Measurements from ENCODE around the gene PRRC2B.

Gene PRRC2B

DNA sequence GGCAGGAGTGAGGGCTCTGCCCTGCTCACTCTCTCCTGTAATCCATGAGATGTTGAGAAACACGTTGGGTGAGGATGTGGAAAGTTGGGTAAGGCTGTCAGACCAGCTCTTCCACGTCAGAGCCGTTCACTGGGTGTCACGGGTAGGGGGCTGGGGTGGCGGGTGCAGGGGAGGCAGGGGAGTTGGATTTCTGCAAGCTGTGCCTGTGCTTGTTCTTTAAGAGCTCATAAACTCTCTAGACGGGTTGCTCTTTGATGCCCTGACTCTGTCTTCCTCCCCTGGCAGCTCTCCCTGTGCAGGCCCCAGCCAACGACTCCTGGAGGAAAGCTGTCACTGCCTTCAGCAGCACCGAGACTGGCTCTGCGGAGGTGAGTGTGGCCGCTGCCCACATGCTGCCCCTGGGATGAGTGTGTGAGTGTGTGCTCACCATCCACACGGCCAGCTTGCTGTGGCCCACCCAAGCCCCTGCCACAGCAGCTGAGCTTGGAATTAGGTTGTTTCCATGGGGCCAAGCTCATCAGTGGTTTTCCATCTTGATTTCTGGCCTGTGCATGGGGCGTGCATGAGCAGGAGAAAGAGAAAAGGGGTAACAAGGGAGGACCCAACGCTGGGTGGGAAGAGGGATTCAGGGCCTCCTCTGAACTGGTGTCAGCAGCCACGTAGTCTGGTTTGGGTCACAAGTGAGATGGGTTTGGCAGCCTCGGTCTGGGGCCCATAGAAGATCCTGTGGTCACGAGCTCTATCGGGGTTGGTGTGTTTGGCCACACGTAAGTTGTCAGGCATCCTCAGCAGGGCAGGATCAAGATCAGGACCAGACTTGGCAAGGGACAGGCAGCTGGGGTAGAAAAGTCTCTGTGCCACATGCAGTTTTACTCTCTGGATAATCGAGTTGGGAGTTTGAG lies 87.8 kb downstream of the PRRC2B start:
- Histone ChIP-seq H3K9me3 (no peaks in the 10 kb centered on the region), H3K27me3 (no peaks in the 10 kb centered on the region), H3K27ac (no peak overlapping the region), H3K36me3 (peaks cover 96% of the 10 kb centered on the region), H3K4me3 (ENCODE audit: low read depth in 1 of 2, low read length in 1 of 2) (no peak overlapping the region), H3K4me1 (ENCODE audit: control insufficient read depth in 1 of 2, insufficient read depth in 1 of 2, low read depth in 1 of 2, low read length in 1 of 2) (no peaks in the 10 kb centered on the region)
- TF ChIP-seq, protein P1, sequence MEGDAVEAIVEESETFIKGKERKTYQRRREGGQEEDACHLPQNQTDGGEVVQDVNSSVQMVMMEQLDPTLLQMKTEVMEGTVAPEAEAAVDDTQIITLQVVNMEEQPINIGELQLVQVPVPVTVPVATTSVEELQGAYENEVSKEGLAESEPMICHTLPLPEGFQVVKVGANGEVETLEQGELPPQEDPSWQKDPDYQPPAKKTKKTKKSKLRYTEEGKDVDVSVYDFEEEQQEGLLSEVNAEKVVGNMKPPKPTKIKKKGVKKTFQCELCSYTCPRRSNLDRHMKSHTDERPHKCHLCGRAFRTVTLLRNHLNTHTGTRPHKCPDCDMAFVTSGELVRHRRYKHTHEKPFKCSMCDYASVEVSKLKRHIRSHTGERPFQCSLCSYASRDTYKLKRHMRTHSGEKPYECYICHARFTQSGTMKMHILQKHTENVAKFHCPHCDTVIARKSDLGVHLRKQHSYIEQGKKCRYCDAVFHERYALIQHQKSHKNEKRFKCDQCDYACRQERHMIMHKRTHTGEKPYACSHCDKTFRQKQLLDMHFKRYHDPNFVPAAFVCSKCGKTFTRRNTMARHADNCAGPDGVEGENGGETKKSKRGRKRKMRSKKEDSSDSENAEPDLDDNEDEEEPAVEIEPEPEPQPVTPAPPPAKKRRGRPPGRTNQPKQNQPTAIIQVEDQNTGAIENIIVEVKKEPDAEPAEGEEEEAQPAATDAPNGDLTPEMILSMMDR (IDR thresholded peaks at IDR 0.05) = no peak

DNA sequence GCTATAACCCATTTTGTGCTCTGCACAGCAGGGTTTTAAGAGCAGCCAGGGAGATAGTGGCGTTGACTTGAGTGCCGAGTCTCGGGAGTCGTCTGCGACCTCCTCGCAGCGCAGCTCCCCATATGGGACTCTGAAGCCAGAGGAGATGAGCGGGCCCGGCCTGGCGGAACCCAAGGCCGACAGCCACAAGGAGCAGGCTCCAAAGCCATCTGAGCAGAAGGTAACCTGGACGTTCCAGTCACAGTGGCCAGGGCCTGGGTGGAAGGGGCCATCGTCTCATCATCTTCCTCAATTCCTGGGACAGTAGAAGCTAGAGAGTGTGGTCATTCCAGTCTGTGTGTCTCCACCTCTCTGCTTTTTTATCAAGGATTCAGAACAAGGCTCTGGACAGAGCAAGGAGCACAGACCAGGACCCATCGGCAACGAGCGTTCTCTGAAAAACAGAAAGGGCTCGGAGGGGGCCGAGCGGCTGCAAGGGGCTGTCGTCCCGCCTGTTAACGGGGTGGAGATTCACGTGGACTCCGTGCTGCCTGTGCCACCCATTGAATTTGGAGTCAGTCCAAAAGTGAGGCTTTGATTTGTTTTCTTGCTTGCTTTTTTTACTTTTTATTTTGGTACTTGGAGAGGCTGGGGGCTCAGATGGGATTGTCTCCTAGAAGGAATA lies 88.6 kb downstream of the PRRC2B start:
- Histone ChIP-seq H3K9me3 (no peaks in the 10 kb centered on the region), H3K27me3 (no peaks in the 10 kb centered on the region), H3K27ac (no peak overlapping the region), H3K36me3 (peaks cover 96% of the 10 kb centered on the region), H3K4me3 (ENCODE audit: low read depth in 1 of 2, low read length in 1 of 2) (no peak overlapping the region), H3K4me1 (ENCODE audit: control insufficient read depth in 1 of 2, insufficient read depth in 1 of 2, low read depth in 1 of 2, low read length in 1 of 2) (no peaks in the 10 kb centered on the region)
- TF ChIP-seq, protein P1 (IDR thresholded peaks at IDR 0.05) = no peak

DNA sequence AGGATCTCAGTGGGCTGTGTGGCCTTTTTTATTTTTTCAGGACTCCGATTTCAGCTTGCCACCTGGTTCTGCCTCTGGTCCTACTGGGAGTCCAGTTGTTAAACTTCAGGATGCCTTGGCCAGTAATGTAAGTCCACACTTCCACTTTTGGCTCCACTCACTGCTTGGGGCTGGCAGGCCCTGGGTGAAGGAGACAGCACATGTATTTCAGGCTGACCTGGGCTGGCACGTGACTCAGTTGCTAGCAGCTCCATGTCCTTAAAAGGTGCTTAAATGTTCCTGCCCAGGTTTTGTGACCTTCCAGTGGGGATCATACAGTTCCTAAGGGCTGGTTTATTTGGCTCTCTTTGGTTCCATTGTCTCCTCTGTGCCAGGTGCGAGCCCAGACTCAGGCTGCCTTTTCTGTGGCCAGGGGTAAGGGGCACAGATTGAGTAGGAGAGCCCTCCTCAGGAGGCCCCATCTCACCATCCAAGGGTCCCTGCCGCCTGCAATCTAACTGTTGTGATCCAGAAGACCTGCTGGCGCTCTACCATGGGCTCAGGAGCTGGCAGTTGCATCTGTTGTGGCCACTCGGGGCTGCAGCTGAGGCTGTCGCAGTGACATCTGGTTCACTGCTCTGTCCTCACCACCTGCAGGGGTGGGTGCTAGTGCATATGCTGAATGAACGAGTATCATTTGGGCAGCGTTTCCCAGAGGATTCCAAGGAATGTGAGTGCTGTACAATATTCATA lies 89.6 kb downstream of the PRRC2B start:
- Histone ChIP-seq H3K27me3 (no peaks in the 10 kb centered on the region), H3K36me3 (peaks cover 96% of the 10 kb centered on the region), H3K27ac (no peak overlapping the region), H3K4me1 (ENCODE audit: control insufficient read depth in 1 of 2, insufficient read depth in 1 of 2, low read depth in 1 of 2, low read length in 1 of 2) (no peaks in the 10 kb centered on the region), H3K9me3 (no peaks in the 10 kb centered on the region), H3K4me3 (ENCODE audit: low read depth in 1 of 2, low read length in 1 of 2) (no peak overlapping the region)
- TF ChIP-seq, protein P1 (IDR thresholded peaks at IDR 0.05) = no peak

DNA sequence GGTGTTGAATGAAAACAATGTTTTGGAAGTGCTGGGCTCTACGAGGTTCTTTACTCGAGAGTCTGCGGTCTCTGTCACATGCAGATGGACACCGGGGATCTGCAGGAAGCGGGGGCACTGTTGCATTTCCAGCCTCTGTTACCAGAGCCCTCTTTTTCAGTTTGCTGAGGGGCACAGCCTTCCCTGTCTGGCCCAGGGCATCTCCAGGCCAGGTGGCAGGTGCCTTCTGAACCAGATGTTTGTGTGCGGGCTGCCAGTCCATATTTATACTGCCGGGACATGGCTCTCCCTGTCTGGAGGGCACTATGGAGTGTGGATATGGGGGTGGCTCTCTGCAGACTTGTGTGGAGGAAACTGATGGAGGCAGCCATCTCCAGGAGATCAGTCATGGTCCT lies 90.2 kb downstream of the PRRC2B start:
- H3K9me3 ChIP-seq = no peaks in the 10 kb centered on the region
- H3K36me3 ChIP-seq = peaks cover 96% of the 10 kb centered on the region
- H3K4me1 ChIP-seq (ENCODE audit: control insufficient read depth in 1 of 2, insufficient read depth in 1 of 2, low read depth in 1 of 2, low read length in 1 of 2) = no peaks in the 10 kb centered on the region
- no peaks in the 10 kb centered on the region for H3K27me3 ChIP-seq
- H3K27ac ChIP-seq = no peak overlapping the region
- H3K4me3 ChIP-seq (ENCODE audit: low read depth in 1 of 2, low read length in 1 of 2) = no peak overlapping the region
- TF ChIP-seq, protein P1 (IDR thresholded peaks at IDR 0.05) = no peak

DNA sequence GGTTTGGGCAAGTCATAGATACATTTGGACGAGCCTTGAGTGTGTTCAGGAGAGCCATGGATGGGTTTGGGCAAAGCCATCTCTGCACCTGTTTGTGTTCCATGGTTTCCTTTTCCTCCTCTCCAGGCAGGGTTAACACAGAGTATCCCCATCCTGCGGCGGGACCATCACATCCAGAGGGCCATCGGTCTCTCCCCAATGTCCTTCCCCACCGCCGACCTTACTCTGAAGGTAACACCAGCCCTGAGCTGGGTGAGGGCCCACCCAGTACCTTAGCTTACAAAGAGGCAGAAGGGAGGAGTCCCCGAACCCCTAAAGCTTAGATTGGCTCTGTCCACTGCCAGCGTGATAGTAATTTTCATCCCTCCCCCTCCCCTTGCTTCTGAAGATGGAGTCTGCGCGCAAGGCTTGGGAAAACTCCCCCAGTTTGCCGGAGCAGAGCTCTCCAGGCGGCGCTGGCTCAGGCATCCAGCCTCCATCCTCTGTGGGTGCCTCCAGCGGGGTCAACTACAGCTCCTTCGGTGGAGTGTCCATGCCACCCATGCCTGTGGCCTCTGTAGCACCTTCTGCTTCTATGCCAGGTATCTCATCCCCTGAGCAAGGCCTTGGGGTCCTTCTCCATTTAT lies 90.8 kb downstream of the PRRC2B start:
- peaks cover 96% of the 10 kb centered on the region for H3K36me3 ChIP-seq
- H3K27ac ChIP-seq = no peak overlapping the region
- TF ChIP-seq, protein P1 (IDR thresholded peaks at IDR 0.05) = no peak
- H3K9me3 ChIP-seq = no peaks in the 10 kb centered on the region
- H3K4me3 ChIP-seq (ENCODE audit: low read depth in 1 of 2, low read length in 1 of 2) = no peak overlapping the region
- H3K4me1 ChIP-seq (ENCODE audit: control insufficient read depth in 1 of 2, insufficient read depth in 1 of 2, low read depth in 1 of 2, low read length in 1 of 2) = no peaks in the 10 kb centered on the region
- H3K27me3 ChIP-seq = no peaks in the 10 kb centered on the region

All from neutrophil (primary cell).